DND-41 (cell line): ENCODE measurements around the gene ECI1.

Experiments
- ATAC-seq: fragments of 200-7000 bp; cut with Tn5 transposase; 3 replicates; pipeline ENCODE4 v1.9.1; 2021; ENCODE audit warnings: low read depth; ENCODE audit not compliant: insufficient read depth
- DNase-seq: peaks from one replicate; pipeline ENCODE4 v3.0.0-alpha.2; 2020
- H2AFZ ChIP-seq: 2 replicates; pipeline ENCODE4 v1.6.0; 2012; ENCODE audit warnings: low read depth, low read length
- H3K27ac ChIP-seq: 2 replicates; pipeline ENCODE4 v1.5.1; 2012; ENCODE audit warnings: low read length, inconsistent platforms
- H3K27me3 ChIP-seq: fragments of 200-600 bp; sonication (generic); 2 replicates; pipeline ENCODE4 v1.6.0; 2012; ENCODE audit warnings: low read length, mild to moderate bottlenecking, inconsistent platforms; ENCODE audit not compliant: insufficient read depth, poor library complexity
- H3K36me3 ChIP-seq: 2 replicates; pipeline ENCODE4 v1.5.1; 2012; ENCODE audit warnings: low read length, inconsistent platforms; ENCODE audit not compliant: insufficient read depth
- H3K4me1 ChIP-seq: 2 replicates; pipeline ENCODE4 v1.5.1; 2012; ENCODE audit warnings: mild to moderate bottlenecking, low read length; ENCODE audit not compliant: insufficient read depth
- H3K4me2 ChIP-seq: 2 replicates; pipeline ENCODE4 v1.6.0; 2012; ENCODE audit warnings: mild to moderate bottlenecking, moderate library complexity, low read length, inconsistent platforms; ENCODE audit not compliant: insufficient read depth
- H3K4me3 ChIP-seq, 2 experiments: fragments of 200-600 bp in 1 of 2; shearing (Covaris generic) in 1 of 2; 2 replicates each; pipeline ENCODE4 v1.5.1; 2012 to 2016; ENCODE audit warnings: inconsistent platforms in 2 of 2, low read length in 2 of 2, mild to moderate bottlenecking in 2 of 2, low read depth in 1 of 2, moderate library complexity in 1 of 2
- H3K79me2 ChIP-seq: 2 replicates; pipeline ENCODE4 v1.6.0; 2012; ENCODE audit warnings: low read length, inconsistent platforms; ENCODE audit not compliant: insufficient read depth
- H3K9ac ChIP-seq: 2 replicates; pipeline ENCODE4 v1.6.0; 2012; ENCODE audit warnings: low read depth, mild to moderate bottlenecking, inconsistent platforms, low read length, moderate library complexity
- H3K9me3 ChIP-seq: 2 replicates; pipeline ENCODE4 v1.5.1; 2012; ENCODE audit warnings: low read length, moderate library complexity, mild to moderate bottlenecking, inconsistent platforms; ENCODE audit not compliant: insufficient read depth, severe bottlenecking
- H4K20me1 ChIP-seq: 2 replicates; pipeline ENCODE4 v1.6.0; 2012; ENCODE audit warnings: low read length; ENCODE audit not compliant: insufficient read depth
- CTCF ChIP-seq: IDR thresholded peaks from 2 replicates; pipeline ENCODE4 v1.5.1; 2012; ENCODE audit warnings: borderline replicate concordance, low read length, moderate library complexity, mild to moderate bottlenecking; ENCODE audit not compliant: poor library complexity, severe bottlenecking; ENCODE audit errors: extremely low read depth
- EZH2 ChIP-seq: IDR thresholded peaks from 3 replicates; pipeline ENCODE4 v1.6.1; 2012; ENCODE audit warnings: borderline replicate concordance, low read depth, mild to moderate bottlenecking, moderate library complexity, low read length, inconsistent platforms; ENCODE audit not compliant: severe bottlenecking

ECI1 gene

GRCh38 chr16:2253293-2253692 is 1.9 kb upstream of the ECI1 start:
- Histone ChIP-seq H3K4me1 (no peaks in the 10 kb centered on the region), H3K4me3 (no peak overlapping the region), H3K4me2 (no peak overlapping the region), H3K27me3 (no peaks in the 10 kb centered on the region), H4K20me1 (peaks cover 37% of the 10 kb centered on the region), H3K27ac (no peak overlapping the region), H3K9ac (no peak overlapping the region), H3K9me3 (no peaks in the 10 kb centered on the region), H3K79me2 (peaks cover 21% of the 10 kb centered on the region), H2AFZ (no peak overlapping the region), H3K36me3 (peaks cover 81% of the 10 kb centered on the region)
- DNase-seq (no peak), ATAC-seq (no peak)
- TF ChIP-seq EZH2 = no peak
- no peak for TF ChIP-seq CTCF

GRCh38 chr16:2252806-2253148 is 1.4 kb upstream of the ECI1 start:
- no peak for DNase-seq
- H4K20me1 ChIP-seq = peaks cover 35% of the 10 kb centered on the region
- no peak overlapping the region for H3K4me2 ChIP-seq
- no peaks in the 10 kb centered on the region for H3K9me3 ChIP-seq
- no peak for ATAC-seq
- TF ChIP-seq CTCF (no peak), EZH2 (no peak)
- H3K27me3 ChIP-seq = no peaks in the 10 kb centered on the region
- peaks cover 17% of the 10 kb centered on the region for H3K79me2 ChIP-seq
- H3K4me3 ChIP-seq = no peak overlapping the region
- H3K27ac ChIP-seq = no peak overlapping the region
- H3K9ac ChIP-seq = no peak overlapping the region
- H3K4me1 ChIP-seq = no peaks in the 10 kb centered on the region
- H3K36me3 ChIP-seq = peaks cover 79% of the 10 kb centered on the region
- H2AFZ ChIP-seq = no peak overlapping the region

GRCh38 chr16:2250652-2251295 is 613 bp downstream of the ECI1 start:
- no peak for TF ChIP-seq CTCF
- no peak for TF ChIP-seq EZH2
- no peak for ATAC-seq
- Histone ChIP-seq H3K4me2 (no peak overlapping the region), H3K9me3 (no peaks in the 10 kb centered on the region), H3K9ac (no peak overlapping the region), H3K36me3 (peaks cover 73% of the 10 kb centered on the region), H2AFZ (no peak overlapping the region), H3K4me3 (no peak overlapping the region), H3K4me1 (no peaks in the 10 kb centered on the region), H3K79me2 (no peaks in the 10 kb centered on the region), H3K27me3 (no peaks in the 10 kb centered on the region), H4K20me1 (peaks cover 19% of the 10 kb centered on the region), H3K27ac (no peak overlapping the region)
- DNase-seq = no peak
